Activated T-helper 17 cell treated with anti-CD3 and anti-CD28 coated beads, Interleukin-2, amount 50 U/mL, for 72 hours (primary cell): ENCODE results near the gene STXBP1. TPM values are rescaled to one million over a fixed set of nuclear protein-coding genes. Genes with fewer than 3 reads are reported as not detected.

Experiments
- ATAC-seq: fragments of 150-1000 bp; cut with Tn5 transposase; replicated peaks from 2 replicates; pipeline ENCODE4 v1.10.0; 2021; ENCODE audit warnings: mild to moderate bottlenecking, moderate library complexity
- H3K27ac Mint-ChIP-seq: one replicate; pipeline ENCODE4 v1.8.0; 2022; ENCODE audit warnings: mixed read lengths
- H3K27me3 Mint-ChIP-seq: one replicate; pipeline ENCODE4 v1.8.0; 2022; ENCODE audit warnings: mixed read lengths
- H3K36me3 Mint-ChIP-seq: one replicate; pipeline ENCODE4 v1.8.0; 2022; ENCODE audit warnings: low read depth, mild to moderate bottlenecking, mixed read lengths
- H3K4me1 Mint-ChIP-seq: one replicate; pipeline ENCODE4 v1.8.0; 2022; ENCODE audit warnings: mixed read lengths
- H3K4me3 Mint-ChIP-seq: one replicate; pipeline ENCODE4 v1.8.0; 2022; ENCODE audit warnings: mild to moderate bottlenecking, mixed read lengths
- H3K9me3 Mint-ChIP-seq: one replicate; pipeline ENCODE4 v1.8.0; 2022; ENCODE audit warnings: mixed read lengths
- total RNA-seq, 2 donors: library from RNA; stranded (reverse); gene quantifications; one replicate each; pipeline ENCODE4 v1.2.3, GENCODE V29; 2022

The STXBP1 gene
- total RNA-seq, 2 donors from 2014 or later, result 14.7 to 17.1 TPM

GRCh38 chr9:127644943-127645342 lies 32.9 kb downstream of the STXBP1 start:
- no peaks in the 10 kb centered on the region for H3K4me1 Mint-ChIP-seq

GRCh38 chr9:127647451-127647850 lies 35.4 kb downstream of the STXBP1 start:
- no peak overlapping the region for H3K27ac Mint-ChIP-seq
- no peak for ATAC-seq
- H3K36me3 Mint-ChIP-seq, result no peaks in the 10 kb centered on the region
- no peaks in the 10 kb centered on the region for H3K4me1 Mint-ChIP-seq
- no peak overlapping the region for H3K4me3 Mint-ChIP-seq
- no peaks in the 10 kb centered on the region for H3K9me3 Mint-ChIP-seq
- no peaks in the 10 kb centered on the region for H3K27me3 Mint-ChIP-seq

More at GRCh38 chr9:127644943-127645342, 32.9 kb downstream of the STXBP1 start:
- Mint-ChIP-seq H3K27me3 (no peaks in the 10 kb centered on the region), H3K9me3 (no peaks in the 10 kb centered on the region), H3K36me3 (no peaks in the 10 kb centered on the region), H3K4me3 (no peak overlapping the region), H3K27ac (no peak overlapping the region)
- no peak for ATAC-seq

GRCh38 chr9:127650518-127650917 lies 38.4 kb downstream of the STXBP1 start:
- Mint-ChIP-seq H3K36me3 (no peaks in the 10 kb centered on the region), H3K4me3 (no peak overlapping the region), H3K27me3 (no peaks in the 10 kb centered on the region), H3K9me3 (no peaks in the 10 kb centered on the region), H3K27ac (no peak overlapping the region), H3K4me1 (no peaks in the 10 kb centered on the region)
- ATAC-seq, result no peak

DNA sequence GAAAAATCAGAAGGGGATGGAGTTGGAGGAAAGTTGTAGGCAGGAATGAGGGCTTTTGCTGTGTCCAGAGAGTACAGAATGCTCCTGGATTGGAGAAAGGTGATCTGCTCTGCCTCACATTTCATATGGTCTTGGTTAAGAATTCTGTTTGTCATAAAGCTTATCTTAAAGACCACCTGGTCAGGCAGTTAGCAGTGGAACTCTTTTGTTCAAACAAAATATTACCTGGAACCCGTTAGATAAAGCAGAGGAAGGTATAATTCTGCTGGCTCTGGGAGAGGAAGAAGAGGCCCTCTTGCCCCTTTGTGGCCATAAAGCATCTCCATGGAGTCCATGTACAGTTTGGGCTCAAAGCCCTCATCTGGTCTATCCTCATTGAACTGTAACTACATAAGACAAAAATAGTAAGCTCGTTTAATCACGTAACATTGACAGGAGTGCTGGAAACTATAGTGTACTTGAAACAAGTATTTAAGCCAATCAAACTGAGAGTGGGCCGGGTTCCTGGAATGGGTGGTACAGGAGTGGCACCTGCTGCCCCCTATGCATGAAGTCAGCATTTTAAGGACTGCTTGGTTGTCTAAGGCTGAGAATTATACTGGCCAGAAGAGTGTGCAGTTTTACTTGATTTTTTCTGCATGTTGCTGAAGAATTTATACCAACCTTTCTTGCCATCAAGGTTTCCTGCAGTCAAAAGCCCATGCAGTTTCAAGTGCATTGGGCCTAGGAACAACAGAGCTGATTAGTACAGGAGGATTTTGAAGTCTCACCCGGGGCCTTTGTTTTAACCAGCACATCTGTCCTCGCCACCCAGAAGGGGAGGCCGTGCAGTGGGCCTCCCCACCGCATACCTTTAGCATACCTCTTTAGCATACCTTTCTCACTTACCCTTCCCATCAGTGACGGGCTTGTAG lies 39.9 kb downstream of the STXBP1 start:
- H3K4me1 Mint-ChIP-seq, result no peaks in the 10 kb centered on the region
- H3K27me3 Mint-ChIP-seq, result no peaks in the 10 kb centered on the region
- no peak overlapping the region for H3K27ac Mint-ChIP-seq
- no peaks in the 10 kb centered on the region for H3K36me3 Mint-ChIP-seq
- H3K4me3 Mint-ChIP-seq, result no peak overlapping the region
- ATAC-seq, result no peak
- H3K9me3 Mint-ChIP-seq, result no peaks in the 10 kb centered on the region

- no peak overlapping the region for H3K4me3 Mint-ChIP-seq
- no peaks in the 10 kb centered on the region for H3K9me3 Mint-ChIP-seq
- no peaks in the 10 kb centered on the region for H3K27me3 Mint-ChIP-seq
- H3K27ac Mint-ChIP-seq, result no peak overlapping the region
- ATAC-seq, result no peak
- H3K36me3 Mint-ChIP-seq, result no peaks in the 10 kb centered on the region
- no peaks in the 10 kb centered on the region for H3K4me1 Mint-ChIP-seq
These were observed 40.7 kb downstream of the STXBP1 start for GRCh38 chr9:127652733-127653132.

GRCh38 chr9:127654619-127655018 lies 42.5 kb downstream of the STXBP1 start:
- H3K36me3 Mint-ChIP-seq, result no peaks in the 10 kb centered on the region
- H3K9me3 Mint-ChIP-seq, result no peaks in the 10 kb centered on the region

GRCh38 chr9:127658428-127658827 lies 46.4 kb downstream of the STXBP1 start:
- ATAC-seq, result no peak
- peaks cover 5% of the 10 kb centered on the region for H3K36me3 Mint-ChIP-seq
- H3K27me3 Mint-ChIP-seq, result no peaks in the 10 kb centered on the region
- no peaks in the 10 kb centered on the region for H3K4me1 Mint-ChIP-seq
- no peak overlapping the region for H3K4me3 Mint-ChIP-seq
- H3K9me3 Mint-ChIP-seq, result no peaks in the 10 kb centered on the region
- H3K27ac Mint-ChIP-seq, result no peak overlapping the region

More at GRCh38 chr9:127654619-127655018, 42.5 kb downstream of the STXBP1 start:
- Mint-ChIP-seq H3K27ac (no peak overlapping the region), H3K4me1 (no peaks in the 10 kb centered on the region), H3K4me3 (no peak overlapping the region), H3K27me3 (no peaks in the 10 kb centered on the region)
- ATAC-seq, result no peak

DNA sequence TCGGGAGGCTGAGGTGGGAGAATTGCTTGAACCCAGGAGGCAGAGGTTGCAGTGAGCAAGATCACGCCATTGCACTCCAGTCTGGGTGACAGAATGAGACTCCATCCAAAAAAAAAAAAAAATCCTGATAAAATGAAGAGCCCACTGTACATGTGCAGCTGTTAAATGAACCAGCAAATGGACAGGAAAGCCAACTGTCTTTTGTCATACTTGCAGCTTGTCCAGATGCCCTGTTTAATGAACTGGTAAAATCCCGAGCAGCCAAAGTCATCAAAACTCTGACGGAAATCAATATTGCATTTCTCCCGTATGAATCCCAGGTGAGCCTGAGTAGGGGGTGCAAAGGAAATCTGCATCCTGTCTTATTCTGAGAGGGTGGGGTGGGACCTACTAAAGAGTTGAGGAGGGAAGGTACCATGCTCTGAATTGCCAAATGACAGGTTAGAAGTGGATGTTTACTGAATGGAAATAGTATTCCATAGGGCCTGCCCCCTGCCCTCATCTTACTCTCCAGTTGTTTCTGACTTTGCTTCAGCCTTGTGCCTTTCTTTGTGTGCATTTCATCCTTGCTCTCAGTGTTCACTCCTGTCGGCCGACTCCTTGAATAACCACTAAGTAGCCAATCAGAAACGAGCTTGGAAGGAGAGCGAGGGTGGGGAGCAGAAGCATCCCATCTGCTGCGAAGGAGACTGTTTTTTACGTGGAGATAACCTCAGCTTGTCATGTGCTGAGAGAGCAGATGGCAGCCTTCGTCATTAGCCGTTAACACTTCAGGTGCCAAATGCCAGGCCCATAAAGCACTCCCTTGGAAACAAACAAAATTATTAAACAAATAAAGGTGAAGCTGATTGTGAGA lies 49.0 kb downstream of the STXBP1 start:
- no peaks in the 10 kb centered on the region for H3K9me3 Mint-ChIP-seq
- no peak for ATAC-seq
- H3K27ac Mint-ChIP-seq, result no peak overlapping the region
- H3K4me3 Mint-ChIP-seq, result no peak overlapping the region
- H3K4me1 Mint-ChIP-seq, result no peaks in the 10 kb centered on the region
- no peaks in the 10 kb centered on the region for H3K27me3 Mint-ChIP-seq
- peaks cover 5% of the 10 kb centered on the region for H3K36me3 Mint-ChIP-seq

DNA sequence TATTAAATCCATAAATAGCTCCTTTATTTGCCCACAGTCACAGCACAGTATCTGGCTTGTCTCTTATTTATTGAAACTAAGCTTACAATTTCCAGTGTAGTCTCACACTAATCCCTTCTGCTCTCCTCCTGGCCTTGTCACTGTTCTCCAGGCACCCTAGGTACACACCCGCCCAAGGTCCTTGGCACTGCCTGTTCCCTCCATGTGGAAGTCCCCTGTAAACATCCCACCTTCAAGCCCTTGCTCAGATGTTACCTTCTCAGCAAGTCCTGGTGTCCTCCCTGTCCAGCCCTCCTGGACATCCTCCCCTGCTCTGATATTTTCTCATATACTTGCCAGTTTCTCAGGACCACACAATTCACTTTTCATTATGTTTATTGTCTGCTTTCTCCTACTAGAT lies 50.5 kb downstream of the STXBP1 start:
- ATAC-seq, result no peak
- Mint-ChIP-seq H3K4me1 (no peaks in the 10 kb centered on the region), H3K4me3 (no peak overlapping the region), H3K27me3 (no peaks in the 10 kb centered on the region), H3K9me3 (no peaks in the 10 kb centered on the region), H3K27ac (no peak overlapping the region), H3K36me3 (peaks cover 5% of the 10 kb centered on the region)

GRCh38 chr9:127664324-127664677 lies 52.2 kb downstream of the STXBP1 start:
- Mint-ChIP-seq H3K4me3 (no peak overlapping the region), H3K4me1 (no peaks in the 10 kb centered on the region), H3K27ac (no peak overlapping the region), H3K9me3 (no peaks in the 10 kb centered on the region), H3K27me3 (no peaks in the 10 kb centered on the region), H3K36me3 (peaks cover 5% of the 10 kb centered on the region)
- no peak for ATAC-seq

DNA sequence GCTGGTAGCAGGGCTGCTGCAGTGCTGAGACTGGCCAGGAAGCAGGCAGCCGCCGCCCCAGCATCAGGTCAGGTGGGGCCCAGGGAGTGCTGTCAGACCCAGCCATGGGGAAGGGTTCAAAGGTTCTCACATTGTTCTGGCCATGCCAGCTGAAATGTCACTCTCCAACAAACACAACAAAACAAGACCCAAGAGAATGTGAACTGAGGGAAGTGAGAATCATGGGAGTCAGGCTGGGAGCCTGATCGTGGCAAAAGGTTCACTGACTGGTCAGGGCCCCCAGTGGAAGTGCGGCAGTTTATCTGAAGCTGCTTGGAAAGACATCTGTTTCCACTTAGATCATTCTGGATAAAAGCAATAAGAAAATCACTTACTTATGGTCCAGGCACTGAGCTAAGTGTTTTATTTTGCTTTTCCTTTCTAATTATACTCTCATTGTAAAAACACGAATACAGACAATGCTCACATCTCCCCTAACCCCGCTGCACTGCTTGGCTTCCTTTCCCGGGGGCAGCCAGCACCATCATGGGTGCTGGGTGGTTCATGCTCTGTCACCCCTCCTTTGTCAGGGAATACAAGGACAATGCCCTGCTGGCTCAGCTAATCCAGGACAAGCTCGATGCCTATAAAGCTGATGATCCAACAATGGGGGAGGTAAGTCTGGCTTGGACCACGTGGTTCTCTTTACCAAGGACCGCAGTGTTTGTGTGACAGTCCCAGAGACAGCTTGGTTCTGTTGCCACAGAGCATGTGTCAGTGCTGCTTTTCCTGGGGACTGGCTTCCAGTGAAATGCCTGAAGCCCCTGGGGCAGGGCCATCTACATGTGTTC lies 52.8 kb downstream of the STXBP1 start:
- no peaks in the 10 kb centered on the region for H3K9me3 Mint-ChIP-seq
- H3K4me1 Mint-ChIP-seq, result no peaks in the 10 kb centered on the region
- H3K27ac Mint-ChIP-seq, result no peak overlapping the region
- H3K27me3 Mint-ChIP-seq, result no peaks in the 10 kb centered on the region
- no peak overlapping the region for H3K4me3 Mint-ChIP-seq
- H3K36me3 Mint-ChIP-seq, result peaks cover 5% of the 10 kb centered on the region
- ATAC-seq, result no peak

- H3K9me3 Mint-ChIP-seq, result no peaks in the 10 kb centered on the region
- no peak overlapping the region for H3K4me3 Mint-ChIP-seq
- no peak for ATAC-seq
- no peaks in the 10 kb centered on the region for H3K27me3 Mint-ChIP-seq
- peaks cover 20% of the 10 kb centered on the region for H3K36me3 Mint-ChIP-seq
- no peaks in the 10 kb centered on the region for H3K4me1 Mint-ChIP-seq
- H3K27ac Mint-ChIP-seq, result no peak overlapping the region
These were observed 55.2 kb downstream of the STXBP1 start for GRCh38 chr9:127667127-127667844.

DNA sequence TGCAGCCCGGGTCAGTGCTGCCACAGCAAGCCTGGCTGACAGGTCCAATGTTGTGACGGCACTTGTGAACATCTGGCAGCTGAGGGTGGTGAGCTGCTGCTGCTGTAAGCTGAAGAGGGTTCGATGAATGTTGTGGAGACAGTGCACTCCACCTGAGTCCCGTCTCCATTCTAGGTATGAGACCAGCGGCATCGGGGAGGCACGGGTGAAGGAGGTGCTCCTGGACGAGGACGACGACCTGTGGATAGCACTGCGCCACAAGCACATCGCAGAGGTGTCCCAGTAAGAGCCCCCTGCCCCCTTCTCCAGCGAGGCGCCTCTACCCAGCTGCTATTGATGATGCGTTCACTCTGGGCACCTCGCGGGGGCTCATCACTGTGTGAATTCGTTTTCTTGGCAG lies 55.8 kb downstream of the STXBP1 start:
- H3K27ac Mint-ChIP-seq, result no peak overlapping the region

DNA sequence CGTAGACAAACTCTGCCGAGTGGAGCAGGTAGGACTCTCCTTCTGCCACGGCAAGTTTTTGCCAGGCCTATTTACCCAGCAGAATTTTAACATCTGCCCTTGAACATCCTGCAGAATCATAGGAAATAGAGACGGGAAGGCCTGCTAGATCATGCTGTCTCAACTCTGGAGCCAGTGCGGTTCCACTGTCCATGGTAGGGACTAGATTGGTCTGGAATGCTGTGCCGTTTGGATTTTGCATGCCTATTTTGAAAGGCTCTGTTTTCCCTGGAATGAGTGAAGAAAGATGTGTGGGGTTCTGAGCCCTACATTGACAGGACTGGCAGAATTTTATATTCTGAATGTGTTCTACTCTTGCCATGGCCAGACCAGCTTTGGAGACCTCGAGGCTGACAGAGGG lies 61.2 kb downstream of the STXBP1 start:
- Mint-ChIP-seq H3K36me3 (peaks cover 18% of the 10 kb centered on the region), H3K4me3 (no peak overlapping the region), H3K27ac (no peak overlapping the region), H3K9me3 (no peaks in the 10 kb centered on the region), H3K27me3 (no peaks in the 10 kb centered on the region), H3K4me1 (no peaks in the 10 kb centered on the region)
- no peak for ATAC-seq

More for the DNA sequence above, 55.8 kb downstream of the STXBP1 start:
- Mint-ChIP-seq H3K4me3 (no peak overlapping the region), H3K27me3 (no peaks in the 10 kb centered on the region), H3K9me3 (no peaks in the 10 kb centered on the region), H3K4me1 (no peaks in the 10 kb centered on the region), H3K36me3 (peaks cover 19% of the 10 kb centered on the region)
- ATAC-seq, result no peak
